SK-N-SH (cell line): ENCODE measurements around the gene ATP5PB. TPM values are rescaled to one million over a fixed set of nuclear protein-coding genes. Genes with fewer than 3 reads are reported as not detected.

Source experiments
- CTCF ChIA-PET: fragments of 300-600, 350-600 bp; formaldehyde crosslinking; extraction: SDS; loops from one replicate; lab custom pipeline; 2021; lab: Yijun Ruan, JAX
- POLR2A ChIA-PET: fragments of 350-600 bp; sonication (Branson Sonifier 250); formaldehyde crosslinking; extraction: SDS; loops from one replicate; lab custom pipeline; 2020; ENCODE audit warnings: antibody characterized with exemption, inconsistent platforms; lab: Yijun Ruan, JAX
- DNase-seq: peaks from one replicate; pipeline ENCODE4 v3.0.0; 2012
- H2AFZ ChIP-seq: fragments of 200-600 bp; sonication (generic); 2 replicates; pipeline ENCODE4 v1.8.1; 2016; ENCODE audit warnings: antibody characterized with exemption, mild to moderate bottlenecking, low read depth
- H3F3A ChIP-seq: fragments of 200-600 bp; sonication (generic); replicated peaks from 2 replicates; pipeline ENCODE3; 2016; ENCODE audit warnings: antibody characterized with exemption, mild to moderate bottlenecking; ENCODE audit not compliant: insufficient read depth
- H3K27ac ChIP-seq, 2 experiments: fragments of 200-500 bp in 1 of 2; fragments of 200-600 bp in 1 of 2; sonication (Bioruptor generic) in 1 of 2; sonication (generic), shearing (Covaris generic) in 1 of 2; 2 replicates each; pipeline versions ENCODE4 v1.5.1 to v1.6.1; 2014 to 2016; ENCODE audit warnings: low read depth in 2 of 2, inconsistent platforms in 1 of 2, low read length in 1 of 2, mild to moderate bottlenecking in 1 of 2, mixed read lengths in 1 of 2
- H3K27me3 ChIP-seq: fragments of 200-600 bp; sonication (generic), shearing (Covaris generic); 2 replicates; pipeline ENCODE4 v1.6.1; 2016; ENCODE audit warnings: mixed run types; ENCODE audit not compliant: insufficient read depth
- H3K36me3 ChIP-seq, 2 experiments: fragments of 200-500 bp in 1 of 2; fragments of 200-600 bp in 1 of 2; sonication (Bioruptor generic) in 1 of 2; sonication (generic) in 1 of 2; replicated peaks in 1 of 2; 2 replicates each; pipeline versions ENCODE3 to v1.5.1; 2014 to 2016; ENCODE audit warnings: low read length in 1 of 2, mild to moderate bottlenecking in 1 of 2; ENCODE audit not compliant: insufficient read depth in 2 of 2, control insufficient read depth in 1 of 2
- H3K4me1 ChIP-seq, 2 experiments: fragments of 200-500 bp in 1 of 2; fragments of 200-600 bp in 1 of 2; sonication (Bioruptor generic) in 1 of 2; sonication (generic), shearing (Covaris generic) in 1 of 2; 2 replicates each; pipeline versions ENCODE4 v1.5.1 to v1.6.1; 2014 to 2016; ENCODE audit warnings: low read depth in 1 of 2, low read length in 1 of 2, mixed run types in 1 of 2; ENCODE audit not compliant: insufficient read depth in 2 of 2, control insufficient read depth in 1 of 2
- H3K4me2 ChIP-seq: fragments of 200-600 bp; sonication (generic), shearing (Covaris generic); 2 replicates; pipeline ENCODE4 v1.6.1; 2017; ENCODE audit warnings: mixed run types
- H3K4me3 ChIP-seq, 2 experiments: fragments of 200-500 bp in 1 of 2; fragments of 200-600 bp in 1 of 2; sonication (Bioruptor generic) in 1 of 2; sonication (generic), shearing (Covaris generic) in 1 of 2; 2 replicates each; pipeline versions ENCODE4 v1.5.1 to v1.8.1; 2014 to 2016; ENCODE audit warnings: low read depth in 2 of 2, inconsistent platforms in 1 of 2, low read length in 1 of 2, mild to moderate bottlenecking in 1 of 2, mixed read lengths in 1 of 2, moderate library complexity in 1 of 2
- H3K79me2 ChIP-seq: fragments of 200-600 bp; sonication (generic); 2 replicates; pipeline ENCODE4 v1.8.1; 2017; ENCODE audit warnings: mild to moderate bottlenecking; ENCODE audit not compliant: insufficient read depth
- H3K9ac ChIP-seq: fragments of 200-600 bp; sonication (generic); 2 replicates; pipeline ENCODE4 v1.6.1; 2017; ENCODE audit warnings: mixed run types
- H3K9me2 ChIP-seq: fragments of 200-600 bp; sonication (generic); 2 replicates; pipeline ENCODE4 v1.6.1; 2017; ENCODE audit warnings: mixed run types
- H3K9me3 ChIP-seq: fragments of 200-600 bp; sonication (generic); 2 replicates; pipeline ENCODE4 v1.6.1; 2017; ENCODE audit warnings: mixed run types, mild to moderate bottlenecking, moderate library complexity
- H4K20me1 ChIP-seq: fragments of 200-600 bp; sonication (generic); 2 replicates; pipeline ENCODE4 v1.6.1; 2017; ENCODE audit warnings: mild to moderate bottlenecking, mixed run types; ENCODE audit not compliant: insufficient read depth
- ELF1 ChIP-seq: IDR thresholded peaks from 2 replicates; pipeline ENCODE4 v1.4.0; 2012
- EP300 ChIP-seq, 2 experiments: IDR thresholded peaks; 2 replicates each; pipeline versions ENCODE4 v1.4.0 to v1.6.1; 2012; ENCODE audit warnings: borderline replicate concordance in 1 of 2, low read depth in 1 of 2, low read length in 1 of 2
- FOSL2 ChIP-seq: IDR thresholded peaks from 2 replicates; pipeline ENCODE4 v1.4.0; 2012; ENCODE audit warnings: low read depth, mild to moderate bottlenecking, moderate library complexity, borderline replicate concordance
- GABPA ChIP-seq: IDR thresholded peaks from 2 replicates; pipeline ENCODE4 v1.4.0; 2012; ENCODE audit warnings: low read depth, mild to moderate bottlenecking
- GATA2 ChIP-seq: sonication (generic); formaldehyde crosslinking; IDR thresholded peaks from 2 replicates; pipeline ENCODE4 v1.5.0; 2020; ENCODE audit warnings: mild to moderate bottlenecking, missing genetic modification reagents
- NFIC ChIP-seq: IDR thresholded peaks from 2 replicates; pipeline ENCODE4 v1.4.0; 2012; ENCODE audit warnings: borderline replicate concordance
- POLR2AphosphoS5 ChIP-seq: IDR thresholded peaks from 2 replicates; pipeline ENCODE4 v1.6.1; 2012; ENCODE audit warnings: low read depth, low read length
- RCOR1 ChIP-seq: fragments of 150-350 bp; IDR thresholded peaks from 2 replicates; pipeline ENCODE4 v1.6.1; 2017; ENCODE audit warnings: antibody characterized with exemption, low read length
- RXRA ChIP-seq: IDR thresholded peaks from 2 replicates; pipeline ENCODE4 v1.4.0; 2012; ENCODE audit warnings: low read depth, mild to moderate bottlenecking, borderline replicate concordance
- SIN3A ChIP-seq: IDR thresholded peaks from 2 replicates; pipeline ENCODE4 v1.6.1; 2012; ENCODE audit warnings: low read depth, mild to moderate bottlenecking, low read length, moderate library complexity, borderline replicate concordance
- SMC3 ChIP-seq: IDR thresholded peaks from 2 replicates; pipeline ENCODE4 v1.6.1; 2012; ENCODE audit warnings: low read depth, low read length, improper control_type of control experiment
- TEAD4 ChIP-seq: IDR thresholded peaks from 2 replicates; pipeline ENCODE4 v1.4.0; 2012; ENCODE audit warnings: mild to moderate bottlenecking, borderline replicate concordance; ENCODE audit not compliant: insufficient read depth
- YY1 ChIP-seq: IDR thresholded peaks from 2 replicates; pipeline ENCODE4 v1.4.0; 2012; ENCODE audit warnings: low read depth, mild to moderate bottlenecking
- WGBS: methylation state at CpG from one replicate; pipeline ENCODE4 v1.1.6; 2017; ENCODE audit warnings: low lambda C conversion rate; 5-methylcytosine and 5-hydroxymethylcytosine counted together
- polyA plus RNA-seq, 3 experiments: library from polyadenylated mRNA; depleted of rRNA; stranded (reverse); fragments of >200 nt; gene quantifications; 2 replicates each; pipeline ENCODE4 v1.2.3, GENCODE V29; 2012
- TF ChIP-seq, protein P1 (sequence below): IDR thresholded peaks from 2 replicates; pipeline ENCODE4 v1.6.1; 2012; ENCODE audit warnings: mild to moderate bottlenecking, low read depth, low read length, moderate library complexity
- TF ChIP-seq, protein P2 (sequence below): IDR thresholded peaks from 2 replicates; pipeline ENCODE4 v1.4.0; 2012; ENCODE audit warnings: low read depth, borderline replicate concordance
- TF ChIP-seq, protein P3 (sequence below): IDR thresholded peaks from 2 replicates; pipeline ENCODE4 v1.4.0; 2012; ENCODE audit warnings: low read depth
- TF ChIP-seq, protein P4 (sequence below): IDR thresholded peaks from 2 replicates; pipeline ENCODE4 v1.4.0; 2012; ENCODE audit warnings: low read depth, borderline replicate concordance

Gene ATP5PB
- polyA plus RNA-seq, 1 of the 3 experiments (the other 2 are of a cell fraction), result 177 TPM

DNA sequence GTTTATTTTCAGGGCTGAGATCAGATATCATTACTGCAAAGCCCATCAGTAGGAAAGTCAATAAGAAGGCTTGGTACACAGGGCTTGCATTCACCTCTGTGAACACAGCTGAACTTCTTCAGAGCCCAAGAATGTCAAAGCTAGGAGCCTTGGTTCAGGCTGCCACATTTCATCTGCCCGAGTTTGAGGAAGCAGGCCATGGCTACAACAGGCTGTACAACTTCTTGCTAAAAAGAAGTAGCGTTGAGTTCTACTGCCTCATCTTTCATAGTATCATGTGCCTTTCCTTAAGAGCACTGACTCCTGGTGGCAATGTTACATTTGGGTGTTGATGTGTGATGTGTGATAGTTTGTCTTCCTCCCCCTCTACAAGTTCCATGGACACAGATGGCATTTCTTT, 34.6 kb downstream of the ATP5PB start:
- Histone ChIP-seq H3K9me2 (no peaks in the 10 kb centered on the region), H2AFZ (no peak overlapping the region), H3K27ac (no peak overlapping the region), H3K9me3 (no peaks in the 10 kb centered on the region), H3K4me3 (no peak overlapping the region), H3K36me3 (peaks cover 0 to 4% of the 10 kb centered on the region in 2 experiments), H3K79me2 (no peaks in the 10 kb centered on the region), H3K9ac (no peak overlapping the region), H4K20me1 (no peaks in the 10 kb centered on the region), H3K4me1 (peaks cover 0 to 3% of the 10 kb centered on the region in 2 experiments; a peak in 1 of 4 replicates), H3K27me3 (no peaks in the 10 kb centered on the region), H3K4me2 (no peak overlapping the region), H3F3A (no peaks in the 10 kb centered on the region)
- ChIA-PET POLR2A (no interaction called here), CTCF (interaction anchor here (2.3 kb wide), 1 partner anchor 24 kb away, joined by 9 read pairs; no protein-coding TSS in a partner anchor)
- no peak for DNase-seq
- WGBS, result 56% methylated on average over 2 of the region's 2 CpGs
- TF ChIP-seq SMC3 (no peak), RXRA (no peak), FOSL2 (no peak), EP300 (IDR thresholded peaks at IDR 0.05; ENCODE audit: borderline replicate concordance in 1 of 2, low read depth in 1 of 2, low read length in 1 of 2) (no peak), YY1 (no peak), ELF1 (no peak), SIN3A (no peak)

DNA sequence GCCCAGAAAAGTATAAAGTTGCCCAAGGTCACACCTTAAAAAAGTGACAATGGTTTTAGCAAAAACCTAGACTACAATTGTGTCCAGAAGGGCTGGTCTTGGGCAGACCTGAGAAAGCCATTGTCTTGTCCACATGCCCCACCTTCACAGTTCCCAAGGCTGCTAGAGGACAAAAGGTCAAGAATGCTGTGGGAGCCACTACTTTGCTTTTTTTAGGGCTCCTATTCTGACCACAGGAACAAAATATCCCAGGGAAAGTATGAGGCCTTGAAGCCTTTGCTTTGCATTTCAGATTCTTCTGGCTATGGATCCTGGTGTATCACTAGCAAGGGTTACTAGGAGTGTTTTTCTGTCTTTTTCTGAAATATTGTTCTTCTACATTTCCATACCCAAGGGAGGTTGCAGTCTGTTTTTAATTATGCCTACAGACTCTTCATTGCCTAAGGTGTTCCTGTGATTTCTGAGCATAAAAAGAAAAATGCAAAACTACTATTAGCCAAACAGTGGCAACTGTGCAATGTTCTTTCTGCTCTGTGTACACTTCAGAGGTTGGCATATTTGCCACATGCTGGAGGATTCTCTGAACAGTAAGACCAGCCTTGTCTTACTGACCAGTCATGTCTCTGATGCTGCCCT, 35.2 kb downstream of the ATP5PB start:
- no peaks in the 10 kb centered on the region for H3K9me2 ChIP-seq
- H3K79me2 ChIP-seq, result no peaks in the 10 kb centered on the region
- no peak for DNase-seq
- no peaks in the 10 kb centered on the region for H3K9me3 ChIP-seq
- TF ChIP-seq, protein P1, sequence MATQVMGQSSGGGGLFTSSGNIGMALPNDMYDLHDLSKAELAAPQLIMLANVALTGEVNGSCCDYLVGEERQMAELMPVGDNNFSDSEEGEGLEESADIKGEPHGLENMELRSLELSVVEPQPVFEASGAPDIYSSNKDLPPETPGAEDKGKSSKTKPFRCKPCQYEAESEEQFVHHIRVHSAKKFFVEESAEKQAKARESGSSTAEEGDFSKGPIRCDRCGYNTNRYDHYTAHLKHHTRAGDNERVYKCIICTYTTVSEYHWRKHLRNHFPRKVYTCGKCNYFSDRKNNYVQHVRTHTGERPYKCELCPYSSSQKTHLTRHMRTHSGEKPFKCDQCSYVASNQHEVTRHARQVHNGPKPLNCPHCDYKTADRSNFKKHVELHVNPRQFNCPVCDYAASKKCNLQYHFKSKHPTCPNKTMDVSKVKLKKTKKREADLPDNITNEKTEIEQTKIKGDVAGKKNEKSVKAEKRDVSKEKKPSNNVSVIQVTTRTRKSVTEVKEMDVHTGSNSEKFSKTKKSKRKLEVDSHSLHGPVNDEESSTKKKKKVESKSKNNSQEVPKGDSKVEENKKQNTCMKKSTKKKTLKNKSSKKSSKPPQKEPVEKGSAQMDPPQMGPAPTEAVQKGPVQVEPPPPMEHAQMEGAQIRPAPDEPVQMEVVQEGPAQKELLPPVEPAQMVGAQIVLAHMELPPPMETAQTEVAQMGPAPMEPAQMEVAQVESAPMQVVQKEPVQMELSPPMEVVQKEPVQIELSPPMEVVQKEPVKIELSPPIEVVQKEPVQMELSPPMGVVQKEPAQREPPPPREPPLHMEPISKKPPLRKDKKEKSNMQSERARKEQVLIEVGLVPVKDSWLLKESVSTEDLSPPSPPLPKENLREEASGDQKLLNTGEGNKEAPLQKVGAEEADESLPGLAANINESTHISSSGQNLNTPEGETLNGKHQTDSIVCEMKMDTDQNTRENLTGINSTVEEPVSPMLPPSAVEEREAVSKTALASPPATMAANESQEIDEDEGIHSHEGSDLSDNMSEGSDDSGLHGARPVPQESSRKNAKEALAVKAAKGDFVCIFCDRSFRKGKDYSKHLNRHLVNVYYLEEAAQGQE, result no peak
- TF ChIP-seq GATA2 (no peak), TEAD4 (no peak), GABPA (no peak), POLR2AphosphoS5 (no peak), SMC3 (no peak), ELF1 (no peak), RCOR1 (no peak), NFIC (no peak)
- TF ChIP-seq, protein P2, sequence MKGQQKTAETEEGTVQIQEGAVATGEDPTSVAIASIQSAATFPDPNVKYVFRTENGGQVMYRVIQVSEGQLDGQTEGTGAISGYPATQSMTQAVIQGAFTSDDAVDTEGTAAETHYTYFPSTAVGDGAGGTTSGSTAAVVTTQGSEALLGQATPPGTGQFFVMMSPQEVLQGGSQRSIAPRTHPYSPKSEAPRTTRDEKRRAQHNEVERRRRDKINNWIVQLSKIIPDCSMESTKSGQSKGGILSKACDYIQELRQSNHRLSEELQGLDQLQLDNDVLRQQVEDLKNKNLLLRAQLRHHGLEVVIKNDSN, result no peak
- TF ChIP-seq, protein P3, sequence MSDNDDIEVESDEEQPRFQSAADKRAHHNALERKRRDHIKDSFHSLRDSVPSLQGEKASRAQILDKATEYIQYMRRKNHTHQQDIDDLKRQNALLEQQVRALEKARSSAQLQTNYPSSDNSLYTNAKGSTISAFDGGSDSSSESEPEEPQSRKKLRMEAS, result no peak
- TF ChIP-seq, protein P4, sequence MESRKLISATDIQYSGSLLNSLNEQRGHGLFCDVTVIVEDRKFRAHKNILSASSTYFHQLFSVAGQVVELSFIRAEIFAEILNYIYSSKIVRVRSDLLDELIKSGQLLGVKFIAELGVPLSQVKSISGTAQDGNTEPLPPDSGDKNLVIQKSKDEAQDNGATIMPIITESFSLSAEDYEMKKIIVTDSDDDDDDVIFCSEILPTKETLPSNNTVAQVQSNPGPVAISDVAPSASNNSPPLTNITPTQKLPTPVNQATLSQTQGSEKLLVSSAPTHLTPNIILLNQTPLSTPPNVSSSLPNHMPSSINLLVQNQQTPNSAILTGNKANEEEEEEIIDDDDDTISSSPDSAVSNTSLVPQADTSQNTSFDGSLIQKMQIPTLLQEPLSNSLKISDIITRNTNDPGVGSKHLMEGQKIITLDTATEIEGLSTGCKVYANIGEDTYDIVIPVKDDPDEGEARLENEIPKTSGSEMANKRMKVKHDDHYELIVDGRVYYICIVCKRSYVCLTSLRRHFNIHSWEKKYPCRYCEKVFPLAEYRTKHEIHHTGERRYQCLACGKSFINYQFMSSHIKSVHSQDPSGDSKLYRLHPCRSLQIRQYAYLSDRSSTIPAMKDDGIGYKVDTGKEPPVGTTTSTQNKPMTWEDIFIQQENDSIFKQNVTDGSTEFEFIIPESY, result no peak
- peaks cover 0 to under 1% of the 10 kb centered on the region in 2 experiments for H3K36me3 ChIP-seq
- no peak overlapping the region for H3K9ac ChIP-seq
- H3F3A ChIP-seq, result no peaks in the 10 kb centered on the region
- H2AFZ ChIP-seq, result no peak overlapping the region
- no peak overlapping the region for H3K4me3 ChIP-seq
- H3K27me3 ChIP-seq, result no peaks in the 10 kb centered on the region
- H3K4me1 ChIP-seq, result peaks cover 0 to 3% of the 10 kb centered on the region in 2 experiments; a peak in 1 of 4 replicates
- POLR2A ChIA-PET, result no interaction called here
- CTCF ChIA-PET, result interaction anchor here (0.9 to 2.3 kb wide), 2 partner anchors 24 to 32 kb away, joined by 3 to 9 read pairs; no protein-coding TSS in a partner anchor
- H3K27ac ChIP-seq, result no peak overlapping the region
- H4K20me1 ChIP-seq, result no peaks in the 10 kb centered on the region
- no peak overlapping the region for H3K4me2 ChIP-seq
